ENCODE results near the gene RAVER1. TPM values are rescaled to one million over a fixed set of nuclear protein-coding genes. Genes with fewer than 3 reads are reported as not detected.

The RAVER1 gene
- total RNA-seq, 1 experiment from 2014 or later, result 86.9 TPM

- POLR2A ChIA-PET, result interaction anchor here (1.2 kb wide), 1 partner anchor 14 kb away, joined by 4 read pairs; no protein-coding TSS in a partner anchor
- ATAC-seq (no peak), DNase-seq (ENCODE audit: low spot score) (no peak)
- CTCF ChIA-PET, result interaction anchor here (1.7 kb wide), 1 partner anchor 50 kb away, joined by 6 read pairs; no protein-coding TSS in a partner anchor
- Mint-ChIP-seq H3K27me3 (ENCODE audit: low read depth) (no peaks in the 10 kb centered on the region), H3K4me1 (peaks cover 2% of the 10 kb centered on the region), H3K9me3 (no peaks in the 10 kb centered on the region), H3K27ac (no peak within 1 kb of the TSS), H3K4me3 (no peak within 1 kb of the TSS), H3K36me3 (no peaks in the 10 kb centered on the region)
- TF ChIP-seq PRDM15 (CRISPR knock-in tag; IDR thresholded peaks at IDR 0.05) (no peak), AFF4 (CRISPR knock-in tag; IDR thresholded peaks at IDR 0.05; ENCODE audit: borderline replicate concordance) (no peak), TEAD4 (CRISPR knock-in tag; IDR thresholded peaks at IDR 0.05) (no peak), CDX4 (CRISPR knock-in tag; IDR thresholded peaks at IDR 0.05; ENCODE audit: borderline replicate concordance) (no peak), NFE2L1 (CRISPR knock-in tag; IDR thresholded peaks at IDR 0.05) (no peak), NR3C1 (CRISPR knock-in tag; conservative IDR thresholded peaks at IDR 0.05; ENCODE audit: low read depth) (no peak), KAT7 (CRISPR knock-in tag; IDR thresholded peaks at IDR 0.05; ENCODE audit: borderline replicate concordance) (no peak), CREM (CRISPR knock-in tag; IDR thresholded peaks at IDR 0.05) (no peak), ZNF263 (CRISPR knock-in tag; IDR thresholded peaks at IDR 0.05; ENCODE audit: low read depth) (no peak), ZBTB21 (CRISPR knock-in tag; IDR thresholded peaks at IDR 0.05; ENCODE audit: borderline replicate concordance) (no peak), ZNF219 (CRISPR knock-in tag; IDR thresholded peaks at IDR 0.05; ENCODE audit: borderline replicate concordance) (no peak), CTCF (IDR thresholded peaks at IDR 0.05) (no peak), MAX (CRISPR knock-in tag; IDR thresholded peaks at IDR 0.05) (no peak), SMAD3 (CRISPR knock-in tag; IDR thresholded peaks at IDR 0.05; ENCODE audit: borderline replicate concordance) (no peak), CREB1 (CRISPR knock-in tag; IDR thresholded peaks at IDR 0.05) (no peak), PRRX2 (CRISPR knock-in tag; IDR thresholded peaks at IDR 0.05) (no peak), HMGA2 (CRISPR knock-in tag; IDR thresholded peaks at IDR 0.05) (no peak)
These were observed 23.9 kb downstream of the RAVER1 start, which contains the start of gene ZGLP1 for GRCh38 chr19:10309423-10309822. TSS of gene ZGLP1 (minus strand) at chr19:10309815.

Data from WTC11 (cell line).